ENCODE results near the gene CYRIA.

Gene CYRIA

GRCh38 chr2:16629044-16629443 lies 36.6 kb downstream of the CYRIA start:
- in situ Hi-C loops (cut with HindIII; ENCODE audit: low sequenced_read_pairs) = no loop called here
- no peak for TF ChIP-seq CTCF (IDR thresholded peaks at IDR 0.05; ENCODE audit: low read depth, low read length, missing control alignments)
- DNase-seq (ENCODE audit: low read depth) = no peak
- no peak overlapping the region for H3K4me3 ChIP-seq (ENCODE audit: low read depth, low read length)

GRCh38 chr2:16628314-16628713 lies 37.3 kb downstream of the CYRIA start:
- DNase-seq (ENCODE audit: low read depth) = no peak
- no peak overlapping the region for H3K4me3 ChIP-seq (ENCODE audit: low read depth, low read length)
- TF ChIP-seq CTCF (IDR thresholded peaks at IDR 0.05; ENCODE audit: low read depth, low read length, missing control alignments) = no peak
- in situ Hi-C loops (cut with HindIII; ENCODE audit: low sequenced_read_pairs) = no loop called here

GRCh38 chr2:16626997-16627605 lies 38.5 kb downstream of the CYRIA start:
- in situ Hi-C loops (cut with HindIII; ENCODE audit: low sequenced_read_pairs) = no loop called here
- no peak overlapping the region for H3K4me3 ChIP-seq (ENCODE audit: low read depth, low read length)
- TF ChIP-seq CTCF (IDR thresholded peaks at IDR 0.05; ENCODE audit: low read depth, low read length, missing control alignments) = no peak
- DNase-seq (ENCODE audit: low read depth) = no peak

GRCh38 chr2:16626497-16626896 lies 39.1 kb downstream of the CYRIA start:
- in situ Hi-C loops (cut with HindIII; ENCODE audit: low sequenced_read_pairs) = no loop called here
- H3K4me3 ChIP-seq (ENCODE audit: low read depth, low read length) = no peak overlapping the region
- peak; percentile 86 for DNase-seq (ENCODE audit: low read depth)
- TF ChIP-seq CTCF (IDR thresholded peaks at IDR 0.05; ENCODE audit: low read depth, low read length, missing control alignments) = no peak

GRCh38 chr2:16625759-16626158 lies 39.9 kb downstream of the CYRIA start:
- in situ Hi-C loops (cut with HindIII; ENCODE audit: low sequenced_read_pairs) = no loop called here
- no peak for DNase-seq (ENCODE audit: low read depth)
- TF ChIP-seq CTCF (IDR thresholded peaks at IDR 0.05; ENCODE audit: low read depth, low read length, missing control alignments) = no peak
- H3K4me3 ChIP-seq (ENCODE audit: low read depth, low read length) = no peak overlapping the region

- in situ Hi-C loops (cut with HindIII; ENCODE audit: low sequenced_read_pairs) = no loop called here
- no peak for DNase-seq (ENCODE audit: low read depth)
- TF ChIP-seq CTCF (IDR thresholded peaks at IDR 0.05; ENCODE audit: low read depth, low read length, missing control alignments) = no peak
- H3K4me3 ChIP-seq (ENCODE audit: low read depth, low read length) = no peak overlapping the region
Observed at GRCh38 chr2:16625201-16625729, 40.4 kb downstream of the CYRIA start.
